Left ventricle myocardium superior (tissue), 1 donor: ENCODE data around the gene DEPDC1B. TPM values are rescaled to one million over a fixed set of nuclear protein-coding genes. Genes with fewer than 3 reads are reported as not detected.
"Not testable (repeated sequence)": the region's sequence is repeated elsewhere in the genome, so short reads cannot be mapped to it uniquely, and the experiment has no call there.

Source experiments
- ATAC-seq: fragments of 200-7000 bp; cut with Tn5 transposase; one replicate; pipeline ENCODE4 v1.9.1; 2020; ENCODE audit warnings: mild to moderate bottlenecking, moderate library complexity
- DNase-seq: peaks from one replicate; pipeline ENCODE4 v3.0.0-alpha.2; 2020
- intact Hi-C: fragments of 100-400 bp; cut with micrococcal nuclease; formaldehyde crosslinking; loops from one replicate; pipeline ENCODE4 v1.11.0; 2022
- total RNA-seq: library from RNA; stranded (reverse); fragmentation: NEBNext Ultra II Directional; extraction: Animal tissue kit (Norgen Biotek cat#: 25700); gene quantifications from one replicate; pipeline ENCODE4 v1.2.1, GENCODE V29; 2021
- donor health status: DM: no; HTN: yes; CAD: no; lungs with severe emphysema.

Gene DEPDC1B
- total RNA-seq, 1 donor from 2014 or later = 0.15 TPM

GRCh38 chr5:60701321-60701968, 1.5 kb upstream of the DEPDC1B start:
- ATAC-seq (no peak), DNase-seq (no peak)
- intact Hi-C loops = no loop called here

DNA sequence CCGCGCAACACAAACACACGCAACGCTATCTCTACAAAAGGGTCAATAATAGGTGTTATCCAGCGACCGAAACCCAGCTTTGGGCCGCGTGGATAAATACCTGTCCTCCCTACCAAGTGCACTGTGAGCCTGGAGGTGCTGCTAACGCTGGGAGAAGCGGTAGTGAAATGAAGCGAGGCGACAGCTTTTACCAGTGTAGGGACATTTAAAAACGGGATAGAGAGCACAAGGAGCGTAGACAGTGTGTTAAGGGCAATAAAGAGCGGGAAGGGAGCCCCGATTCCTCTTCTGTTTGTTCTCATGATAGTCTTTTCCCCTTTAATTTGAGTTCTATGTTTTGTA, 421 bp upstream of the DEPDC1B start:
- ATAC-seq (peak; percentile 72), DNase-seq (no peak)
- intact Hi-C loops = no loop called here

DNA sequence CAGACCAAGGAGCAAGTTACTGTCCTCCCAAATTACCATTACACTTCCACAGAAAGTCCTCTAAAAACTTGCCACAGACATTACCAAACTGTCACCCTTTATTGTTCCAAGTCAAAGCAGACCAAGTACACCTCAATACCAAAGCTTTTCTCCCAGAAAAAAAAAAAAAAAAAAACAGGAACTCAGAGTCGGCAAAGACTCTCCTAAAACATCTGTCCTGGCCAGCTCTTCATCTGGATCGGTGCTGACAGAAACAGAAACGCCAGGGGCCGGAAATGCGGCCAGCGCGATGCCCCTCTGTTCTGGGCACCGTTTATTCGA, 718 bp downstream of the DEPDC1B start:
- ATAC-seq (no peak), DNase-seq (no peak)
- intact Hi-C loops = no loop called here

GRCh38 chr5:60698336-60698735, 1.6 kb downstream of the DEPDC1B start:
- no peak for DNase-seq
- ATAC-seq = no peak
- intact Hi-C loops = no loop called here

- DNase-seq (no peak), ATAC-seq (no peak)
- intact Hi-C loops = no loop called here
Observed at GRCh38 chr5:60690326-60690725, 9.6 kb downstream of the DEPDC1B start.

DNA sequence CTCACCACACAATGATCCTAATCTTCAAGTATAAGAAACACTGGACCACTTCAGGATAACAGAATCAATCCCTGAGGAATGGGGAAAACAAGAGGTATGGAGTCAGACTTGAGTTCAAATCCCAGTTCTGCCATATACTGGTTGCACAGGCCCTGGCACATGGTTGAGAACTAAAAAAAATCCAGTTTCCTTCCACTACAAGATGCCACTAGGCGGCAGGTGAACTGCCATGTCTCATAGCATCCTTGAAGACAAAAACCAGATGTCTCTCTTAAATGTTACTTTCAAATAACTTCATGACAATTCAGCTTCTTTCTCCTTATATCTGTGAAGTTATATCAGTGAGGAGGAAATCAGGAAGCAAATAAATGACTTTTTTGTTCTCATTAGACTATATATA, 11.0 kb downstream of the DEPDC1B start:
- DNase-seq = no peak
- intact Hi-C loops = no loop called here
- ATAC-seq = no peak

DNA sequence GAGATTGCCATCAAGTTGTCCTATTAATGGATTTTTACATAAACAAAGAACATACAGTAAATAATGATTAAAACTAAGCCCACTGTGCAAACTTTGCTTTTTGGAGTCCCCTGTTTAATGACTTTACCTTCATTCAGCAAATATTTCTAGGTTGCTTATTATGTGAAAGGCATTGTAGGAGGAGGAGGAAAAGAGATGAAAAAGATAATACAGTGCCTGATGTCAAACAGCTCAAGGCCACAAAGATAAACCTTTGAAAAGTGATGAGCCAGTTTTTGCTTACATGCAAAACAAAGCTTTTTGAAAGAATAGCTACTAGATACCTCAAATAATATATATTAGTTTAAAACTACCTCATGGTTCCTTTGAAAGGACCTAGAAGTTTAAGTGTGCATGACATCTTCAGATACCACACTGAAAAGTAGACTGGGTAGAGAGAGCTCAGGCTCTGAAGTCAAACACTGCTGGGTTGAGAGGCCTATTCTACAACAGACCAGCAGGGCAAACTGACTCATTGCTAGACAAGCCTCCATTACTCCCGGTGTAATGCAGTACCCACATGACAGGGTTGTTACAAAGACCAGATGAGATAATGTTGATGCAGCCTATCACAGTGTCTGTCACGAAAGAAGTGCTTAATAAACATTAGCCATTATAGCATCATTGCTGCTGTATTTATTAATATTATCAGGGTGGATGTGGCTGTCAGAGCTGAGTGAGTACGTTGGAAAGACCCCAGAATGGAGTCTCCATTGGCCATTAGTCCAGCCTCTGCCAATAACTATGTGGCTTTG, 11.8 kb downstream of the DEPDC1B start:
- ATAC-seq (no peak), DNase-seq (no peak)
- intact Hi-C loops = no loop called here

DNA sequence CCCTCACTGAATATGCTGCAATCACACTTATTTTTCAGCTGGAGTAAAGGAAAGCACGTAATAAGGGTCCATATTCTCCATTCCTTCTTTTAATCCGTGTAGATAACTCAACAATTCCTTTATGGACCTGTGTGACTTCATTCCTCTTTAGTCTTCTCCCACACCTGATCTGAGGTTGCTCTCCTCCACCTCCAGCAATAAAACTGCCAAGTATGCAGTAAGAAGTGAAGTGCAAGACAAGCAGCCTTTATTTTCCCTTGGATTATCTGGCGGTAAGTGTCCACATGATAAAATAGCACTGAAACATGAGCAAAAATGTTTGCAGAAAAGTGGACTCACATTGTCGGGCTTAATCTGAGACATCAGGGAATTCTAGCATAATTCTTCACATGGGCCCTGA, 13.8 kb downstream of the DEPDC1B start:
- intact Hi-C loops = no loop called here
- ATAC-seq = no peak
- DNase-seq = no peak

DNA sequence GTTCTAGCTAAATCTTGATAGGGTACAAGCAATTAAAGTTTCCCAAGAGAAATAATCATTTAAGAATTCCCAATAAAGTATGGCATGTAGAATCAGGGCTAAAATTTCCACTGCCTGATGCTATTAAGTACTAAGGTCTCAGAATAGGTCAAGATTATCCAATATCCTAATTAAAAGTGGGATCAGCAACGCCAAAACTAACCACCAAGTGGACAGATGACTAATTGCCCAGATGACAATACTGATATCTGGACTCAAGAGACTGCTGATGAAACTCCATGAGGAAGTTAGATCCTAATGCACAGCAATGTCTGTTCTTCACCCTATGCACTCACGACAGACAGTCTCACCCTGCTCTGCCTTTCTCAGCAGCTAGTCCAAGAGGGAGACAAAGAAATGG, 14.3 kb downstream of the DEPDC1B start:
- intact Hi-C loops = no loop called here
- no peak for ATAC-seq
- no peak for DNase-seq

DNA sequence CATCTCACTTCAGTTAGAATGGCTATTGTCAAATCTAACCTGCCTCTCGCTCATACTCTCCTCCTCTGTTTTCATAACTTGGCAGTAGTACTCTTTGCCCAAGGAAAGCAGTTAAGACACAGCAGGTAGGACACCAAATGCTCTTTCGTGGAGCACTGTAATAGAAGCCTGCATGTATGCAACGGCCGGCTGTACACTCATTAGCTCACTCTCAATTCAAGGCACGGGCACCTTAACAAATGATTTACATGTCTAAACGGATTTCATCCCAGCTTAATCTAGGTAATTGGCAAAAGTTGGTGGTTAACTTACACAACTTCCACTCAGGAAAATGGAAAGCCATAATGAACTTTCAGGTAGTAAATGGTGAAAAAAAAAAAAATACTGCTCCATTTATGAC, 14.9 kb downstream of the DEPDC1B start:
- intact Hi-C loops = no loop called here
- DNase-seq = no peak
- ATAC-seq = no peak

DNA sequence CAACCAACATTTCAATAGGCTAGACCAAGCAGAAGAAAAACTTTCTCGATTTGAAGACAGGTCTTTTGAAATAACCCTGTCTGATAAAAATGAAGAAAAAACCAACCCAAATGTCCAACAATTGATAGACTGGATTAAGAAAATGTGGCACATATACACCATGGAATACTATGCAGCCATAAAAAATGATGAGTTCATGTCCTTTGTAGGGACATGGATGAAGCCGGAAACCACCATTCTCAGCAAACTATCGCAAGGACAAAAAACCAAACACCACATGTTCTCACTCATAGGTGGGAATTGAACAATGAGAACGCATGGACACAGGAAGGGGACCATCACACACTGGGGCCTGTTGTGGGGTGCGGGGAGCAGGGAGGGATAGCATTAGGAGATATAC, 18.0 kb downstream of the DEPDC1B start:
- intact Hi-C loops = not testable (repeated sequence)

GRCh38 chr5:60679816-60680215, 20.1 kb downstream of the DEPDC1B start:
- DNase-seq = no peak
- intact Hi-C loops = no loop called here
- no peak for ATAC-seq

More for the DNA sequence above, 18.0 kb downstream of the DEPDC1B start:
- ATAC-seq, DNase-seq: not testable (repeated sequence)

GRCh38 chr5:60677850-60678664, 21.9 kb downstream of the DEPDC1B start:
- intact Hi-C loops = no loop called here
- ATAC-seq (no peak), DNase-seq (no peak)

- intact Hi-C loops = no loop called here
- ATAC-seq (no peak), DNase-seq (no peak)
Observed at GRCh38 chr5:60675286-60675685, 24.7 kb downstream of the DEPDC1B start.

GRCh38 chr5:60674251-60675069, 25.5 kb downstream of the DEPDC1B start:
- DNase-seq = no peak
- intact Hi-C loops = no loop called here
- no peak for ATAC-seq

DNA sequence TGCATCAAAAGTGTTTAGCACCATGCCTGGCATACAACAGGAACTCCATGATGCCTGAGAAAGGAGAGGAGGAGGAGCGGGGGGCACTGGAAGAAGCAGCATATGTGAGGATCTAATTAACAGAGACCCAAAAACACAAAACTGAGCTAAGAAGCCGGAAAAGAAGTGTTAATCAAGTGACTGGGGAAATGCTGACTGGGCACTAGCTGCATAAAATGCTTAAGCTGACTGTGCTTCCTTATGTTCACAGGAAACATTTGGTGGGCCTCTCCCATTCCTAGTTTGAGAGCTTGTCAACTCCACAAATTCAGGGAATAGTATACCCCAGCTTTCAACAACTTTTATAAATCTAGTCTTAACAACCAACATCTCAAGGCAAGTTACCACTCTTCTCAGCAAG, 26.6 kb downstream of the DEPDC1B start:
- intact Hi-C loops = no loop called here
- no peak for DNase-seq

GRCh38 chr5:60672693-60673264, 27.2 kb downstream of the DEPDC1B start:
- ATAC-seq = no peak
- intact Hi-C loops = no loop called here
- no peak for DNase-seq

More for the DNA sequence above, 26.6 kb downstream of the DEPDC1B start:
- ATAC-seq = no peak

- no peak for ATAC-seq
- intact Hi-C loops = no loop called here
- DNase-seq = no peak
Observed at GRCh38 chr5:60671899-60672692, 27.9 kb downstream of the DEPDC1B start.
